Uterus (tissue), 4 donors: ENCODE results near the gene CEP78. TPM values are rescaled to one million over a fixed set of nuclear protein-coding genes. Genes with fewer than 3 reads are reported as not detected.

ENCODE experiments used
- DNase-seq, 2 donors: peaks; one replicate each; pipeline ENCODE4 v3.0.0-alpha.2; 2019 to 2020
- H3K27ac ChIP-seq, 2 donors: fragments of 200-600 bp; sonication (generic); 1 replicate in 1 of 2; 2 replicates in 1 of 2; pipeline ENCODE4 v1.5.1; 2016 to 2018
- H3K27me3 ChIP-seq, 2 donors: fragments of 200-600 bp; sonication (generic); one replicate each; pipeline ENCODE4 v1.5.1; 2018 to 2019; ENCODE audit warnings: control low read depth in 1 of 2
- H3K36me3 ChIP-seq, 2 donors: fragments of 200-600 bp; sonication (generic); one replicate each; pipeline ENCODE4 v1.5.1; 2019; ENCODE audit warnings: control low read depth in 1 of 2
- H3K4me1 ChIP-seq, 2 donors: fragments of 200-600 bp; sonication (generic); one replicate each; pipeline ENCODE4 v1.5.1; 2018 to 2019; ENCODE audit warnings: control low read depth in 1 of 2
- H3K4me3 ChIP-seq, 2 donors: fragments of 200-600 bp; sonication (generic); 1 replicate in 1 of 2; 2 replicates in 1 of 2; pipeline ENCODE4 v1.5.1; 2018 to 2019; ENCODE audit warnings: mild to moderate bottlenecking in 1 of 2
- H3K9me3 ChIP-seq, 2 donors: fragments of 200-600 bp; sonication (generic); one replicate each; pipeline ENCODE4 v1.5.1; 2019; ENCODE audit warnings: control low read depth in 1 of 2
- CTCF ChIP-seq, 4 experiments: fragments of 200-600 bp in 2 of 4; fragments of 450-650 bp in 2 of 4; sonication (generic) in 2 of 4; IDR thresholded peaks; one replicate each; pipeline ENCODE4 v1.5.1; 2016 to 2019; ENCODE audit warnings: antibody characterized with exemption in 4 of 4, mild to moderate bottlenecking in 2 of 4, moderate library complexity in 1 of 4
- POLR2A ChIP-seq, 2 donors: fragments of 450-650 bp; IDR thresholded peaks; one replicate each; pipeline ENCODE4 v1.6.1; 2016; ENCODE audit warnings: antibody characterized with exemption in 2 of 2, mild to moderate bottlenecking in 1 of 2, moderate library complexity in 1 of 2
- intact Hi-C: fragments of 100-400 bp; cut with DNase I; formaldehyde crosslinking; loops from one replicate; pipeline ENCODE4 v1.15.1; 2023; ENCODE audit warnings: low total_unique reads
- total RNA-seq, 4 donors: library from RNA; depleted of rRNA in 3 of 4; stranded (reverse); fragments of >200 nt in 3 of 4; gene quantifications; one replicate each; pipeline versions ENCODE4 v1.1.0 to v1.2.4, GENCODE V29; 2014 to 2023
- donor health status: DM: yes; HTN: yes; CAD: no.

CEP78 gene
- total RNA-seq, 4 donors from 2014 or later: 8.7 to 59.3 (median 26.7) TPM

- no peak overlapping the region for H3K27ac ChIP-seq
- no peaks in the 10 kb centered on the region for H3K36me3 ChIP-seq
- TF ChIP-seq POLR2A (IDR thresholded peaks at IDR 0.05): no peak
- TF ChIP-seq CTCF (IDR thresholded peaks at IDR 0.05): no peak
- DNase-seq: no peak
- intact Hi-C loops: no loop called here
- H3K4me1 ChIP-seq: peaks cover 0 to 5% of the 10 kb centered on the region in 2 donors
- no peaks in the 10 kb centered on the region for H3K9me3 ChIP-seq
- H3K4me3 ChIP-seq: no peak overlapping the region
- H3K27me3 ChIP-seq: no peaks in the 10 kb centered on the region
Measured at GRCh38 chr9:78210841-78211301, 25.0 kb upstream of the CEP78 start.

GRCh38 chr9:78212868-78213267 lies 23.0 kb upstream of the CEP78 start:
- intact Hi-C loops: no loop called here
- TF ChIP-seq POLR2A (IDR thresholded peaks at IDR 0.05): no peak
- no peak for TF ChIP-seq CTCF (IDR thresholded peaks at IDR 0.05)
- no peak for DNase-seq
- H3K4me1 ChIP-seq: peaks cover 0 to 5% of the 10 kb centered on the region in 2 donors
- H3K27me3 ChIP-seq: no peaks in the 10 kb centered on the region
- H3K36me3 ChIP-seq: no peaks in the 10 kb centered on the region
- no peaks in the 10 kb centered on the region for H3K9me3 ChIP-seq
- H3K4me3 ChIP-seq: no peak overlapping the region
- H3K27ac ChIP-seq: no peak overlapping the region

- Histone ChIP-seq H3K9me3 (no peaks in the 10 kb centered on the region), H3K4me3 (no peak overlapping the region), H3K36me3 (no peaks in the 10 kb centered on the region), H3K4me1 (peaks cover 0 to 5% of the 10 kb centered on the region in 2 donors), H3K27me3 (no peaks in the 10 kb centered on the region), H3K27ac (no peak overlapping the region)
- no peak for DNase-seq
- intact Hi-C loops: no loop called here
- TF ChIP-seq CTCF (IDR thresholded peaks at IDR 0.05): peak in 3 of 4 experiments; percentile 21 to 35 (median 34)
- no peak for TF ChIP-seq POLR2A (IDR thresholded peaks at IDR 0.05)
Measured at GRCh38 chr9:78213712-78214111, 22.2 kb upstream of the CEP78 start.

GRCh38 chr9:78214492-78214891 lies 21.4 kb upstream of the CEP78 start:
- TF ChIP-seq POLR2A (IDR thresholded peaks at IDR 0.05) (no peak), CTCF (IDR thresholded peaks at IDR 0.05) (no peak)
- Histone ChIP-seq H3K4me3 (no peak overlapping the region), H3K9me3 (no peaks in the 10 kb centered on the region), H3K36me3 (no peaks in the 10 kb centered on the region), H3K27ac (no peak overlapping the region), H3K4me1 (peaks cover 0 to 5% of the 10 kb centered on the region in 2 donors), H3K27me3 (no peaks in the 10 kb centered on the region)
- intact Hi-C loops: no loop called here
- no peak for DNase-seq

GRCh38 chr9:78215706-78216105 lies 20.2 kb upstream of the CEP78 start:
- H3K4me3 ChIP-seq: no peak overlapping the region
- no peaks in the 10 kb centered on the region for H3K27me3 ChIP-seq
- H3K4me1 ChIP-seq: peaks cover 0 to 5% of the 10 kb centered on the region in 2 donors
- H3K27ac ChIP-seq: no peak overlapping the region
- intact Hi-C loops: no loop called here
- no peaks in the 10 kb centered on the region for H3K9me3 ChIP-seq
- H3K36me3 ChIP-seq: no peaks in the 10 kb centered on the region
- DNase-seq: no peak
- no peak for TF ChIP-seq POLR2A (IDR thresholded peaks at IDR 0.05)
- no peak for TF ChIP-seq CTCF (IDR thresholded peaks at IDR 0.05)
